Measurements from ENCODE around the gene TAF4. TPM values are rescaled to one million over a fixed set of nuclear protein-coding genes. Genes with fewer than 3 reads are reported as not detected.
"Not testable (repeated sequence)": the region's sequence is repeated elsewhere in the genome, so short reads cannot be mapped to it uniquely, and the experiment has no call there.

TAF4 gene
- polyA plus RNA-seq, 10 donors: 9.9 to 17.1 (median 13.4) TPM

DNA sequence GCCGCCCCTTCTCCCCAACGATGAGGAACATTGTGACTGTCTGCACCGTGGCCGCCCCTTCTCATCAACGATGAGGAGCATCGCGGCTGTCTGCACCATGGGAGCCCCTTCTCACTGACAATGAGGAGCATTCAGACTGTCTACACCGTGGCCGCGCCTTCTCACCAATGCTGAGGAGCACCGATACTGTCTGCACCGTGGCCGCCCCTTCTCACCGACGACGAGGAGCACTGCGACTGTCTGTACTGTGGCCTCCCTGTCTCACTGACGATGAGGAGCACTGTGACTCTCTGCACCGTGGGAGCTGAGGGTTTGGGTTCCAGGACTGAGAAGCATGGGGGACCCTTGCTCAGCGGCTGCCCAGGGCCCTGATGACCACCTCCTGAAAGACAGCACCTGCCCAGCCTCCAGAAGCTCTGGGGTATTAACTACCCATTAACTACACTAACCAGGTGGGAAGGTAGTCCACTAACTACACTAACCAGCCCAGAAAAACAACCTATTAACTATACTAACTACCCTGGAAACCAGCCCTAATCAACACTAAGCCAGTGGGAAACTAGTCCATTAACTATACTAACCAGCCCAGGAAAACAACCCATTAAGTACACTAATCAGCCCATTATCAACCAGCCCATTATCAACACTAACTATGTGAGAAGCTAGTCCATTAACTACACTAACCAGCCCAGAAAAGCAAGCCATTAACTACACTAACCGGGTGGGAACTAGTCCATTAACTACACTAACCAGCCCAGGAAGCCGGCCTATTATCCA is 116.9 kb downstream of the TAF4 start:
- no peak for DNase-seq

DNA sequence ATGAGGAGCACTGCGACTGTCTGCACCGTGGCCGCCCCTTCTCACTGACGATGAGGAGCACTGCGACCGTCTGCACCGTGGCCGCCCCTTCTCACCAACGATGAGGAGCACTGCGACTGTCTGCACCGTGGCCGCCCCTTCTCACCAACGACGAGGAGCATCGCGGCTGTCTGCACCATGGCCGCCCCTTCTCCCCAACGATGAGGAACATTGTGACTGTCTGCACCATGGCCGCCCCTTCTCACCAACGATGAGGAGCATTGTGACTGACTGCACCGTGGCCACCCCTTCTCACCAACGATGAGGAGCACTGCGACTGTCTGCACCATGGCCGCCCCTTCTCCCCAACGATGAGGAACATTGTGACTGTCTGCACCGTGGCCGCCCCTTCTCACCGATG is 117.6 kb downstream of the TAF4 start:
- DNase-seq: not testable (repeated sequence)

DNA sequence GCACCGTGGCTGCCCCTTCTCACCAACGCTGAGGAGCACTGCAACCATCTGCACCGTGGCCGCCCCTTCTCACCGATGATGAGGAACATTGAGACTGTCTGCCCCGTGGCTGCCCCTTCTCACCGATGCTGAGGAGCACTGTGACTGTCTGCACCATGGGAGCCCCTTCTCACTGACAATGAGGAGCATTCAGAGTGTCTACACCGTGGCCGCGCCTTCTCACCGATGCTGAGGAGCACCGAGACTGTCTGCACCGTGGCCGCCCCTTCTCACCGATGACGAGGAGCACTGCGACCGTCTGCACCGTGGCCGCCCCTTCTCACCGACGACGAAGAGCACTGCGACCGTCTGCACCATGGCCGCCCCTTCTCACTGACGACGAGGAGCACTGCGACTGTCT is 120.2 kb downstream of the TAF4 start:
- not testable (repeated sequence) for DNase-seq

DNA sequence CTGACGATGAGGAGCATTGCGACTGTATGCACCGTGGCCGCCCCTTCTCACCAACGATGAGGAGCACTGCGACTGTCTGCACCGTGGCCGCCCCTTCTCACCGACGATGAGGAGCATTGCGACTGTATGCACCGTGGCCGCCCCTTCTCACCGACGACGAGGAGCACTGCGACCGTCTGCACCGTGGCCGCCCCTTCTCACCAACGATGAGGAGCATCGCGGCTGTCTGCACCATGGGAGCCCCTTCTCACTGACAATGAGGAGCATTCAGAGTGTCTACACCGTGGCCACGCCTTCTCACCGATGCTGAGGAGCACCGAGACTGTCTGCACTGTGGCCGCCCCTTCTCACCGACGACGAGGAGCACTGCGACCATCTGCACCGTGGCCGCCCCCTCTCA is 120.7 kb downstream of the TAF4 start:
- not testable (repeated sequence) for DNase-seq

GRCh38 chr20:61942526-61942925 is 123.2 kb downstream of the TAF4 start:
- DNase-seq: no peak

- no peak for DNase-seq
These were observed 123.8 kb downstream of the TAF4 start for GRCh38 chr20:61941721-61942405.

DNA sequence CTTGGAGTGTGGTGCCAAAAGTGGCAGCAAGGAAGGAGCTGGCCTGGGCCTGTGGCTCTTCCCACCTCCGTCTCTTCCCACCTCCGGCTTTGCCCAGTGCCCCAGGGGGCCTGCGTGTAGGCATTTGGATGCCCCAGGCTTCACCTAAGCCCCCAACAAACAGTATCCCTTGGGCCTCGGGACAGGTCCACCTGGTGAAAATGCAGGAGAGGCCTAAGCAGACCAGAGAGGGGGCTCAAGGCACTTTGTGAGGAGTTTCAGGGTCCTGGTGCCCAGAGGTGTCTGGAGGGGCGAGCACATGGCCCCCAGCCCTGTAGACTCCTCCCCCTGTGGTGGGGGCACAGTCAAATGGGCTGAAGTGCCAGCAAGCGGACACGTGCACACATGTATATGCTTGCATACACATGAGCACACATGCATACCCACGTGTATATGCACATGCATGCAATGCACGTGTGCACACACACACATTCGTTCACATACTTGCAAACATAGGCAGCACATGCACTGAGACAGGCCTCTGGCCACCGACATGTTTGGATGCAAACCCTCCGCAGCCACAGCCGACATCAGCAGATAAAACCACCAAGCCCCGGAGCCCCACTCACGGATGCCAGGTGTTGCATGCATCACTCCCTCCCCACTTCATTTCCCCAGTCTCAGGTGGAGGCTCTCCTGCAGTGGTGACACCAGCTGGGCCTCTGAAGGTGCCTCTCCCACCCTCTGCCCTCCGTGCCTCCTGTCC is 124.5 kb downstream of the TAF4 start:
- DNase-seq: no peak

DNA sequence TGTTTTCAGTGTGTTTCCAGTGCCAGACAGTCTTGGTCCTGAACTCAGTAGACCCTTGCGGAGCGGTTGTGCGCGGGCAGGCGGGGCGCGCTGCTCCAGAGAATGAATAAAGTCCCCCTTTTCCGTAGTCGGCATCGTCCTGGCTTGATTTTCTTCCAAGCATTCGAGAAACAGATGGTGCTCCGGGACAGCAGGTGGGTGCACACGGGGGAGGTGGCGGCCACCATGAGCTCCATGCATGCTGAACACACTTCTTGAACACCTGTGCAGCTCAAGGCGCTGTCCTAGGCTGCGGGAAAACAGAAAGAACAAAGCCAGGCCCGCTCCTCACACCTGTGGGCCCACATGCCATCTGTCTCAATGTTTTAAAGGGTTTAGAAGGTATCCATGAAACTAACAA is 125.2 kb downstream of the TAF4 start:
- no peak for DNase-seq

DNA sequence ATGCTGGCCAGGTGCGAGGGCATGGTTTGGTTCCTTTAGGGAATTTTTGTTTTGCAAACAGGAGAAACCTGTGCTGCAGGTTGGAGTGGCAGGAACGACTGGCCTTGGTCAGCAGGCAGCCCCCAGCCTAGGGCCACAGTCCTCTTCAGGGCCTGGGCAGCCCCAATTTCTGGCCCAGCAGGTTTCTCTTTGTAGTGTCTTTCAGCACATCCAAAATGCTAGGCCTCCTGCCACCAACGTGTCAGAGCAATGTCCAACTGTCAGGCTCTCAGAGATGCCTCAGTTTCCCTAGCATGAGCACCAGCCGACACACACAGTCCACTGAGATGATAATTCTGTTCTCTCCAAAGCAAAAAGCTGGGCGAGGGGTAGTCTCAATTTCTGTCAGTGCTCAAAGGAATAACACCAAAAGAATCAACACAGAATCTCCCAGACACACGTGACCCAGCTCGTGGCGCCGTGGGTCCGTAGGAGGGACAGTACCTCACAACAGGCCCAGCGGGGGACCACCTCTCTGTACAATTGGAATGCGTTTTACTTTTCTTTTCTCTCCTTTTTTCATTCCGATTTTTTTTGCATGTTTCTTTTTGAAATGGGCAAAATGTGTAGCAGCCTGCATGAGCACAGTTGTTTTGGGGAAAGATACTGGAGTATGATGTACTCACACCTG is 125.9 kb downstream of the TAF4 start:
- DNase-seq: no peak

DNA sequence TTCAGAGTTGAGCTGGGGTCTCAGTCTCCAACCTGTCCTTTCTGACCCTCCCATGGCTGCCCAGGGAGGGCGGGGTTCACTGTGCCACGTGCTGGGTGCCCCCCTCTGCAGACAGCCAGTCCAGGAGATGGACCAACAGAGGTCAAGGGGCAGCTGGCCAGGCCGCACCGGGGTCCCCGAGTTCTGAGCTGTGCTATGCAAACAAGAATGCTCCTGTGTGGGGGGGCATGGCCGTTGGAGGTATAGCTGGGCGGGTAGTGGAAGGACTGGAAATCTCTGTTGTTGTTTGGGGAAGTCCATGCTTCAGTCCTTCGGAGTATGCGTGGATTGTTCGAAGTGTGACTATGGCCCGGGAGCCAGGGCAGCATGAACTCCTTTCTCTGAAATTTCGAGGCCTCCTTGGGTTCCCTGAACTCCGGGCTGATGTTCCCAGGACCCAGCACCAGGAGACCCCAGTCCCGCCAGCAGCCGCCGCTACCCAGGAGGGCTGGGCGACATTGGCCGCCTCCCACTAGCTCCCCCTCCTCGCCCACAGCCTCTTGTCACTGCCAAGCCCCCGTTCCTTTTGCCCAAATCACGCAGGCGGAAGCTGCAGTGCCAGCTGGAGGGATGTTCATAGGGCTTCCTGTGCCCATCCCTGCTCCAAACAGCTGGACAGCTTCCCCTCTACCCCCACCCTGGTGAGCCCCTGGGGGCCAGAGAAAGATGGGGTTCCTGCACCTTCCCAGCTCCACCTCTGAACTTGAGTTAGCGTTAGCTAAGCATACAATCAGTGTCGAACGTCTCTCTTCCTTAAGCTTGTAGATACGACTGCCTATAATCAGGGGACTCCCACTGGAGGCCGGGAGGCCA is 126.6 kb downstream of the TAF4 start:
- DNase-seq: no peak

DNA sequence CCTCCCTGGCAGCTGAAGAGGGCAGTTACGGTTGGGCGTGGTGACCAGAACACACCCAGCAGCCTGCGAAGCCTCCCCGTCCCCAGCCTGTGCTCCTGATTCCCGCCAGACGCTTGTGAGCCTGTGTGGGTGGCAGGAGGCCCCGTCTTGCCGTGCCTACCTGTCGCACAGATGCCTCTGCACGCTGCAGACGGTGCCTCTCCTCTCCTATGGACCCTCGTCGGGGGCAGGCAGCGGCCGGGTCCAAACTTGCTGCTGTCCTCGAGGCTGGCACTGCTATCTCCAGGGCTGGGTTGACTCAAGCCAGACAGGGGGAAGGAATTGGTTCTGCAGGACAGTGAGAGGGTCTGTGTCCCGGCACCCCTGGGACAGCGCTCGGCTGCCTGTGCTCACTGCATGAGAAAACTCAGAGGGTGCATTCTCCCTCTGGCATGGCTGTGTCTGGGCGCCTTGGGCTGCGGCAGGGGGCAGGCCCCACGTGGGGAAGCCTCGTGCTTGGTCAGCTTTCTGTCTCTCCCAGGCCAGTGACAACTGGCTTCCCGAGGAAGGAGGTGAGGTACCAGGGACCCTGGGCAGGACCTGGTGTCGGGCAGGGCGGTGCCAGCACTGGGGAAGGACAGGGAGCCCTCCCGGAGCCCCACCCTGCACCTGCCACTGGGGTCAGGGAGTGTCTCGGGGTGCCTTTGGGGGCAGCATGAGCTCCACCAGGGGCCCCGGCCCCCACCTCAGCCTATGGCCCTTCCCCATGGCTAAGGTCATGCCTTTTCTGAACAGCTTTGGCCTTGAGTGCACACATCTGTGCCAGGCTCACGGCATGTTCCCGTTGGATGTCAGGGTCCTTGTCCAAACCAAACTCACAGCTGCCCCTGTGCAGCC is 127.5 kb downstream of the TAF4 start:
- no peak for DNase-seq

- no peak for DNase-seq
These were observed 128.3 kb downstream of the TAF4 start for GRCh38 chr20:61937146-61937962.

GRCh38 chr20:61936701-61937131 is 129.0 kb downstream of the TAF4 start:
- no peak for DNase-seq

GRCh38 chr20:61935926-61936700 is 129.6 kb downstream of the TAF4 start:
- no peak for DNase-seq

- DNase-seq: no peak
These were observed 130.8 kb downstream of the TAF4 start for GRCh38 chr20:61934716-61935530.

- DNase-seq: no peak
These were observed 131.5 kb downstream of the TAF4 start for GRCh38 chr20:61933951-61934715.
